MM.1S (cell line): ENCODE results near the gene MAD1L1.

Source experiments
- DNase-seq: peaks from one replicate; pipeline ENCODE4 v3.0.0-alpha.2; 2015
- H2AFZ ChIP-seq: fragments of 300-600 bp; sonication (generic); 2 replicates; pipeline ENCODE4 v1.6.0; 2016; ENCODE audit warnings: antibody characterized with exemption, low read length
- H3F3A ChIP-seq: fragments of 300-600 bp; sonication (generic); 2 replicates; pipeline ENCODE4 v1.6.1; 2016; ENCODE audit warnings: mild to moderate bottlenecking, antibody characterized with exemption, low read length, moderate library complexity, mixed read lengths; ENCODE audit not compliant: insufficient read depth
- H3K27ac ChIP-seq: fragments of 300-600 bp; sonication (generic); 2 replicates; pipeline ENCODE4 v1.5.1; 2016; ENCODE audit warnings: mild to moderate bottlenecking, low read length
- H3K27me3 ChIP-seq: fragments of 300-600 bp; sonication (generic); replicated peaks from 2 replicates; pipeline ENCODE4 v1.6.0; 2016; ENCODE audit warnings: low read length; ENCODE audit not compliant: insufficient read depth
- H3K36me3 ChIP-seq: fragments of 300-600 bp; sonication (generic); replicated peaks from 2 replicates; pipeline ENCODE4 v1.6.1; 2016; ENCODE audit warnings: mild to moderate bottlenecking, low read length, mixed read lengths; ENCODE audit not compliant: insufficient read depth
- H3K4me1 ChIP-seq: fragments of 300-600 bp; sonication (generic); 2 replicates; pipeline ENCODE4 v1.6.1; 2016; ENCODE audit warnings: low read length, mixed read lengths
- H3K4me2 ChIP-seq: fragments of 300-600 bp; sonication (generic); 2 replicates; pipeline ENCODE4 v1.6.0; 2016; ENCODE audit warnings: low read depth, low read length
- H3K4me3 ChIP-seq: fragments of 300-600 bp; sonication (generic); 2 replicates; pipeline ENCODE4 v1.5.1; 2016; ENCODE audit warnings: low read length, mixed read lengths
- H3K79me2 ChIP-seq: fragments of 300-600 bp; sonication (generic); 2 replicates; pipeline ENCODE4 v1.6.1; 2016; ENCODE audit warnings: mixed run types, low read length, mixed read lengths
- H3K9ac ChIP-seq: fragments of 300-600 bp; sonication (generic); 2 replicates; pipeline ENCODE4 v1.6.1; 2016; ENCODE audit warnings: low read length, mixed read lengths
- H3K9me2 ChIP-seq: fragments of 300-600 bp; sonication (generic); replicated peaks from 2 replicates; pipeline ENCODE4 v1.6.1; 2016; ENCODE audit warnings: mild to moderate bottlenecking, low read length, mixed read lengths; ENCODE audit not compliant: insufficient read depth
- H3K9me3 ChIP-seq: fragments of 300-600 bp; sonication (generic); replicated peaks from 2 replicates; pipeline ENCODE4 v1.6.1; 2016; ENCODE audit warnings: mild to moderate bottlenecking, low read length, mixed read lengths; ENCODE audit not compliant: insufficient read depth
- H4K20me1 ChIP-seq: fragments of 300-600 bp; sonication (generic); 2 replicates; pipeline ENCODE4 v1.6.1; 2016; ENCODE audit warnings: mild to moderate bottlenecking, low read length, moderate library complexity, mixed read lengths; ENCODE audit not compliant: insufficient read depth
- EZH2 ChIP-seq: fragments of 300-600 bp; sonication (generic); optimal IDR thresholded peaks from 2 replicates; pipeline ENCODE3; 2017; ENCODE audit warnings: low read depth, mild to moderate bottlenecking, antibody characterized with exemption, low read length, mixed read lengths
- EZH2phosphoT487 ChIP-seq: fragments of 300-600 bp; sonication (generic); IDR thresholded peaks from 2 replicates; pipeline ENCODE4 v1.6.1; 2018; ENCODE audit warnings: antibody characterized with exemption, low read length
- TF ChIP-seq, protein P1 (sequence below): fragments of 300-600 bp; sonication (generic); IDR thresholded peaks from 2 replicates; pipeline ENCODE4 v1.5.1; 2016; ENCODE audit warnings: antibody characterized with exemption, low read length, mixed read lengths

MAD1L1 gene

GRCh38 chr7:1957471-1958225 is 275.1 kb downstream of the MAD1L1 start:
- TF ChIP-seq EZH2 (no peak), EZH2phosphoT487 (no peak)
- TF ChIP-seq, protein P1, sequence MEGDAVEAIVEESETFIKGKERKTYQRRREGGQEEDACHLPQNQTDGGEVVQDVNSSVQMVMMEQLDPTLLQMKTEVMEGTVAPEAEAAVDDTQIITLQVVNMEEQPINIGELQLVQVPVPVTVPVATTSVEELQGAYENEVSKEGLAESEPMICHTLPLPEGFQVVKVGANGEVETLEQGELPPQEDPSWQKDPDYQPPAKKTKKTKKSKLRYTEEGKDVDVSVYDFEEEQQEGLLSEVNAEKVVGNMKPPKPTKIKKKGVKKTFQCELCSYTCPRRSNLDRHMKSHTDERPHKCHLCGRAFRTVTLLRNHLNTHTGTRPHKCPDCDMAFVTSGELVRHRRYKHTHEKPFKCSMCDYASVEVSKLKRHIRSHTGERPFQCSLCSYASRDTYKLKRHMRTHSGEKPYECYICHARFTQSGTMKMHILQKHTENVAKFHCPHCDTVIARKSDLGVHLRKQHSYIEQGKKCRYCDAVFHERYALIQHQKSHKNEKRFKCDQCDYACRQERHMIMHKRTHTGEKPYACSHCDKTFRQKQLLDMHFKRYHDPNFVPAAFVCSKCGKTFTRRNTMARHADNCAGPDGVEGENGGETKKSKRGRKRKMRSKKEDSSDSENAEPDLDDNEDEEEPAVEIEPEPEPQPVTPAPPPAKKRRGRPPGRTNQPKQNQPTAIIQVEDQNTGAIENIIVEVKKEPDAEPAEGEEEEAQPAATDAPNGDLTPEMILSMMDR = no peak
- Histone ChIP-seq H4K20me1 (no peaks in the 10 kb centered on the region), H3K9ac (no peak overlapping the region), H3K27me3 (no peaks in the 10 kb centered on the region), H3K4me2 (no peak overlapping the region), H3K27ac (no peak overlapping the region), H2AFZ (no peak overlapping the region), H3K9me2 (no peaks in the 10 kb centered on the region), H3K4me3 (no peak overlapping the region), H3F3A (no peaks in the 10 kb centered on the region), H3K36me3 (no peaks in the 10 kb centered on the region), H3K9me3 (no peaks in the 10 kb centered on the region), H3K79me2 (no peaks in the 10 kb centered on the region), H3K4me1 (no peaks in the 10 kb centered on the region)
- DNase-seq = no peak

DNA sequence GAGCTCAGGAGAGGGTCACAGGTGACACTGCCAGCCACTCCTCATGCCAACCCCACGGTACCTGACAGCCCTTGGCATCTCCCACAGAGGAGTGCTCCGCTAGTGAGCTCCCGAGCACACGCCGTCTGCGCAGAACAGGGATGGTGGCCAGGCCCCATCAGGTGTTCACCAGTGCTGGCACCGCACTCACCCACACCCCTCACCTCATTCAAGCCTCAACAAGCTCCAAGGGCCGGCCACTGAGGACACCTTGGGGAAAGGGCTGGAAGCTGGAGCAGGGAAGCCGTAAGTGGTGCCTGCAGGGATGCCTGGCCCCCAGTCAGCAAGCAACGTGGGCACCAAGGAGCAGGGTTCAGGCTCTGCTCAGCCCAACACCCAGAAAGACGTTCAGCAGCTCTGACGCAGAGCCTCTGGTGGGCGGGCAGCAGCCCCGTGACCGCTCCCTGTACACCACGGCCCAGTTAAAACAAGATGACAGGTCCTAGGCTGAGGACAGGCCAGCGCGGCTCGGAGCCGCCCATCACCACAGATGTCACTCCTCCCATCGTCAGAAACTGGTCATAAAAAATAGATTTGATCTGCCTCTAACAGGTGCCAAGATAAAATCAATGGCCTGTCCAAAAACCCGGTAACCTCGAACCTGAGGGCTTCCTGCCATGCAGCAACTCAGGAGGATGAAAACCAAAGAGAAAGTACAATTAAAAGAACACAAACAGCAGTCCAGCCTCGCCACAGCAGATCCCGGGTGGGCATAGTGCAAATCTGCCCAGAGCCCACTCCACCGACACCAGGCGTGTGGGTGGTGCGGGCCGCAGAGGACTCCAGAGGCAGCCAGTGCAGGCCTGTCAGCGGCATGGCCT is 275.9 kb downstream of the MAD1L1 start:
- no peaks in the 10 kb centered on the region for H3K9me2 ChIP-seq
- no peaks in the 10 kb centered on the region for H4K20me1 ChIP-seq
- H3K9me3 ChIP-seq = no peaks in the 10 kb centered on the region
- no peak overlapping the region for H2AFZ ChIP-seq
- TF ChIP-seq EZH2 = no peak
- no peak for TF ChIP-seq EZH2phosphoT487
- TF ChIP-seq, protein P1 = no peak
- H3K4me1 ChIP-seq = no peaks in the 10 kb centered on the region
- no peaks in the 10 kb centered on the region for H3K27me3 ChIP-seq
- H3F3A ChIP-seq = no peaks in the 10 kb centered on the region
- H3K4me3 ChIP-seq = no peak overlapping the region
- H3K79me2 ChIP-seq = no peaks in the 10 kb centered on the region
- DNase-seq = no peak
- no peak overlapping the region for H3K27ac ChIP-seq
- no peaks in the 10 kb centered on the region for H3K36me3 ChIP-seq
- H3K4me2 ChIP-seq = no peak overlapping the region
- H3K9ac ChIP-seq = no peak overlapping the region

- no peaks in the 10 kb centered on the region for H3K79me2 ChIP-seq
- H3K36me3 ChIP-seq = no peaks in the 10 kb centered on the region
- no peaks in the 10 kb centered on the region for H3K9me3 ChIP-seq
- DNase-seq = no peak
- no peak overlapping the region for H3K4me2 ChIP-seq
- TF ChIP-seq EZH2 = no peak
- TF ChIP-seq, protein P1 = no peak
- no peak for TF ChIP-seq EZH2phosphoT487
- no peaks in the 10 kb centered on the region for H4K20me1 ChIP-seq
- no peak overlapping the region for H2AFZ ChIP-seq
- no peaks in the 10 kb centered on the region for H3K4me1 ChIP-seq
- H3K9me2 ChIP-seq = no peaks in the 10 kb centered on the region
- no peak overlapping the region for H3K9ac ChIP-seq
- H3K4me3 ChIP-seq = no peak overlapping the region
- no peak overlapping the region for H3K27ac ChIP-seq
- no peaks in the 10 kb centered on the region for H3K27me3 ChIP-seq
- H3F3A ChIP-seq = no peaks in the 10 kb centered on the region
These were observed 276.6 kb downstream of the MAD1L1 start for GRCh38 chr7:1956141-1956540.
